IPS-18c (cell line): Measurements from ENCODE around the gene DNAH10.

Experiments used
- H3K4me3 ChIP-seq: 2 replicates; pipeline ENCODE4 v1.7.0; 2013; ENCODE audit warnings: low read depth, mild to moderate bottlenecking, low read length, moderate library complexity; ENCODE audit not compliant: insufficient read depth
- H3K9me3 ChIP-seq: one replicate; pipeline ENCODE4 v1.6.1; 2013; ENCODE audit warnings: mild to moderate bottlenecking, low read length, moderate library complexity; ENCODE audit not compliant: control insufficient read depth, insufficient read depth

Gene DNAH10, protein sequence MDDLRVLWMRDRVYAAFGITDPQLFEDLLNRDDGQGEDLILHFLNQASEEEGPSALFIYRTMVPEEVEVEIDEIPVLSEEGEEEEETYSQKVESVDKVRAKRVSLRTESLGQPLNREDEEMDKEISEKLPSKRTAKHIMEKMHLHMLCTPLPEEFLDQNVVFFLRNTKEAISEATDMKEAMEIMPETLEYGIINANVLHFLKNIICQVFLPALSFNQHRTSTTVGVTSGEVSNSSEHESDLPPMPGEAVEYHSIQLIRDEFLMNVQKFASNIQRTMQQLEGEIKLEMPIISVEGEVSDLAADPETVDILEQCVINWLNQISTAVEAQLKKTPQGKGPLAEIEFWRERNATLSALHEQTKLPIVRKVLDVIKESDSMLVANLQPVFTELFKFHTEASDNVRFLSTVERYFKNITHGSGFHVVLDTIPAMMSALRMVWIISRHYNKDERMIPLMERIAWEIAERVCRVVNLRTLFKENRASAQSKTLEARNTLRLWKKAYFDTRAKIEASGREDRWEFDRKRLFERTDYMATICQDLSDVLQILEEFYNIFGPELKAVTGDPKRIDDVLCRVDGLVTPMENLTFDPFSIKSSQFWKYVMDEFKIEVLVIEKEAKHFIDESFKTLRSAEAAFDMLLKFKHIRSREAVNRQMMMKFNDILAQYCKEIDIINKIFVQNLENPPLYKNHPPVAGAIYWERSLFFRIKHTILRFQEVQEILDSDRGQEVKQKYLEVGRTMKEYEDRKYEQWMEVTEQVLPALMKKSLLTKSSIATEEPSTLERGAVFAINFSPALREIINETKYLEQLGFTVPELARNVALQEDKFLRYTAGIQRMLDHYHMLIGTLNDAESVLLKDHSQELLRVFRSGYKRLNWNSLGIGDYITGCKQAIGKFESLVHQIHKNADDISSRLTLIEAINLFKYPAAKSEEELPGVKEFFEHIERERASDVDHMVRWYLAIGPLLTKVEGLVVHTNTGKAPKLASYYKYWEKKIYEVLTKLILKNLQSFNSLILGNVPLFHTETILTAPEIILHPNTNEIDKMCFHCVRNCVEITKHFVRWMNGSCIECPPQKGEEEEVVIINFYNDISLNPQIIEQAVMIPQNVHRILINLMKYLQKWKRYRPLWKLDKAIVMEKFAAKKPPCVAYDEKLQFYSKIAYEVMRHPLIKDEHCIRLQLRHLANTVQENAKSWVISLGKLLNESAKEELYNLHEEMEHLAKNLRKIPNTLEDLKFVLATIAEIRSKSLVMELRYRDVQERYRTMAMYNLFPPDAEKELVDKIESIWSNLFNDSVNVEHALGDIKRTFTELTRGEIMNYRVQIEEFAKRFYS (N-terminal part only)

DNA sequence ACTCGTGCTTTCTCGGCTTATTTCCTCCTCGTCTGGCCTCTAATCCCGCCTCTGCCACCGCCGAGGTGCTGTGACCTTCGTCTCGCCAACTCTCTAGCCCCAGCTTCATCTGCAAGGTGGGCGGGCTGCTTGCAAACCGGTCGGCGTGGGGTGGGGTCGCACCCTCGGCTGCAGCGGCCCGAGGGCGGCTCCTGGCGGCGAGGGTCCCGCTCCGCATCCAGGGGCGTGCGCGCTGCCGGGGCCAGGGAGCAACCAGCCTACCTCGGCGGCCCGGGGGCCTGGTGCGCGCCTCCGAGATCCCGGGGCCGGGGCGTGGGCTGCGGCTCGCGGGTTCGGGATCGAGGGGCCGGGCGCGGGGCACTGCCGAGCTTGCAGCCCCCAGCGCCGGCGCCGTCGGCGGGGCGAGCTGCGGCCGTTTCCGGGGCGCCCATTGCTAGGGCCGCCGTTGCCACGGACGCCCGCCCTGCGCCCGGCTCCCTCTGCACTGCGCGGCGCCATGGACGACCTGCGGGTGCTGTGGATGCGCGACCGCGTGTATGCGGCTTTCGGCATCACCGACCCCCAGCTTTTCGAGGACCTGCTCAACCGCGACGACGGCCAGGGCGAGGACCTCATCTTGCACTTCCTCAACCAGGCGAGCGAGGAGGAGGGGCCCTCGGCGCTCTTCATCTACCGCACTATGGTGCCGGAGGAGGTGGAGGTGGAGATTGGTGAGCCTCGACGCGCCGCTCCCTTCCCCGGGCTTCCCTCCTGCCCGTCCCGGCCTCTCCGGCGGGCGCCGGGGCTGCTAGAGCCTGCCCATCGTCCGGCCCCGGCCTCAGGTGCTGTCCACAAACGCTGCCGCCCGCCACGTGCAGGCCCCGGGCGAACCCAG, at the start of gene DNAH10:
Gene DNAH10, plus strand, starts transcription at position 461 of the 874 bp plus-strand sequence. Its CDS starts 36 bp downstream, at position 497.
- Histone ChIP-seq H3K4me3 (peak within 1 kb of the TSS; percentile 65), H3K9me3 (no peaks in the 10 kb centered on the region)

DNA sequence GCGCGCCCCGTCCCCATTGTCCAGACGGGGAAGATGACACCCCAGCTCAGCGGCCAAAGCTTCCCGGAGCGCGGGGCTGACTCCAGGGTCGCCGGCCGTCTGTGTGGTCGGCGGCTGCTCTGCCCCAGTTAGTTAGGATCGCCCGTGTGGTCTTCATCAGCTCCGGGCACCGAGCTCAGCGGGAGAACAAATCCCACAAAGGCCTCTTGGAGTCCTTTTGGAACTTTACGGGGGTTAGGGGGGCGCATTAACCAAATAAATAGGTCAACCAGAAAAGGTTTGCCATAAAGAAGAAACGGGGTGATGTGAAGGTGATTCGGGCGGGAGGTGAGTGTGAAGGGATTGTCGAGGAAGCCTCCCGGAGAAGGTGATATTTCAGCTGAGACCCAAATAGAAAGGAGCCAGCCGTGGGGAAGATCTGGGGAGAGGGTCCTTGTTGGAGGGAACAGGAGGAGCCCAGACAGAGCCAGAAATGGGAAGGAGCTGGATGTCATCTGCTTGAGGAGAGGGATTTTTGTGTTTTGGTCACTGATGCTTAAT, 49.3 kb upstream of the DNAH10 start:
- peak overlapping the region; percentile 96 for H3K4me3 ChIP-seq
- H3K9me3 ChIP-seq, result no peaks in the 10 kb centered on the region

DNA sequence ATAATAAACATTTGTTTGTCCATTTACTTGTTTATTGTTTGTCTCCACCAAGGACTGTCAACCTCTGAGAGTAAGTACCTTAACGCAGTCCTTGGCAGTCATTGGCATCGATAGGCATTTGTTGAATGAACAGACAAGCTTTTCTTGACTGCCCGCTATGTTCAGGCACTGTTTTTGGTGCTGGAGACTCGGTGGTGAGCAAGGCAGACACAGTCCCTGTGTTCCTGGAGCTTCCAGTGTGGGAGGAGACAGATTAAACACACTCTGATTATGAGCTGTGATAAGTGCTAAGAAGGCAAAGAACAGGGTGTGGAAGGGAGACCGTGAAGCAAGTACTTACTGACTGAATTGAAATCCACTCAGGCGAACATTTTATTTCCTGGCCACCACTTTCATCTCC, 48.7 kb upstream of the DNAH10 start:
- H3K9me3 ChIP-seq, result no peaks in the 10 kb centered on the region
- peak overlapping the region; percentile 96 for H3K4me3 ChIP-seq

DNA sequence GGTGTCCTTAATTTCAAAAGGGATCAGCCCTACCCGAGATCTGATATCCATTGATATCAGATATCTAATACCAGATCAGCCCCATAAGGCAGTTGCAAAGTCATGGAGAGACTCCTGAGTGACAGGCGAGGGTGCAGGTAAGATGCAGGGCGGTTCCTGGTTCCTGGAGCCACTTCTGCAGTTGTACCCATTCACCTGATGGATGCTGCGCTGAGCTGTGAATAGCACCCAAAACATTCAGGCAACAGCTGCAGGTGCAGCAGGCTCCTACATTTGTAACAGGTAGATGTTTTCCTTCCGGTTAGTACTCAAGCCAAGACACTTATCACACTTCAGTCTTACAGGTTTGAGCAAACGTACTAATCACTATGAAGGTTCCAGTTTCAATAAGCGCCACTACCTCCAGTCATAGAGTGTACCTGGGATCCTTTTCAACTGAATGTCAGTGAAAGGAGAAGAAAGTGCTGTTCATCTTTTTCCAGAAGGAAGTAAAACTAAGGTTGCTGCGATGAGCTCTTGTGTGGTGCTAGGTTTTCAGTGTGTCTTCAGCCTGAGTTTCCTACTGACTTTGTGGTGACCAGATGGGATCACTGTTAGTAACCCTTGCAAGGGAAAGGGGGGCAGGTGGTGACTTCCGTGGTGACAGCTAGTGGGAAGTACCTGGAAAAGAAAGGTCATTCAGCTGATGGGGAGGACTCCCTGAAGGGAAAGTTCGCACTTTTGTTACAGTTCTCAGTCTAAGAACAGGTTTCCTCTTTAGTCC, 48.1 kb upstream of the DNAH10 start:
- Histone ChIP-seq H3K9me3 (no peaks in the 10 kb centered on the region), H3K4me3 (no peak overlapping the region)

DNA sequence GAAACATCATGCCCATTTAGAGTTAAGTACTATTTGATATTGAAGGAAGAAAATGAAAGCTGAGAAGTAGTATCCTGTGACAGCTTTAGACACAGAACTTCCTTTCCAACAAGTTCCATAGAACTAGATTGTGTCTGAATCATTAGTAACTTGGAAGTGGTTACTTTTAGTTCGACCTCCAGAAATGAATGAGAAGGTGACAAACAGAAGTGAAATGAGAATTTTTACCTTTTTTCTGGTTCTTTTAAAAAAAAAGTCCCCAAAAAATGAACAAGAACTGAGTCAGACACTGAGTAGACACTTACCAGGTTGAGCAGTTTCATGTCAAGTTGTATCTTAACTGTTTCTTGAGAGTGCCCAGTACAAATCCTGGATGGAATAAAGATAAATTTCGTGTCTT, 46.9 kb upstream of the DNAH10 start:
- Histone ChIP-seq H3K4me3 (no peak overlapping the region), H3K9me3 (no peaks in the 10 kb centered on the region)

DNA sequence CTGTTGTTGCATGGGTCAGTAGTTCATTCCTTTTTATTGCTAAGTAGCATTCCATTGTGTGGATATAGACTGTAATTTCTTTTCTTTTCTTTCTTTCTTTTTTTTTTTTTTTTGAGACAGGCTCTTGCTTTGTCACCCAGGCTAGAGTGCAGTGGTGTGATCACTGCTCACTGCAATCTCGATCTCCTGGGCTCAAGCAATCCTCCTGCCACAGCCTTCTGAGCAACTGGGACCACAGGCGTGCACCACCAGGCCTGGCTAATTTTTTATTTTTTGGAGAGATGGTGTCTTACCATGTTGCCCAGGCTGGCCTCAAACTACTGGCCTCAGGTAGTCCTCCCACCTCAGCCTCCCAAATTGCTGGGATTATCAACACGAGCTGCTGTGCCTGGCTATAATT, 44.8 kb upstream of the DNAH10 start:
- Histone ChIP-seq H3K4me3 (no peak overlapping the region), H3K9me3 (no peaks in the 10 kb centered on the region)

DNA sequence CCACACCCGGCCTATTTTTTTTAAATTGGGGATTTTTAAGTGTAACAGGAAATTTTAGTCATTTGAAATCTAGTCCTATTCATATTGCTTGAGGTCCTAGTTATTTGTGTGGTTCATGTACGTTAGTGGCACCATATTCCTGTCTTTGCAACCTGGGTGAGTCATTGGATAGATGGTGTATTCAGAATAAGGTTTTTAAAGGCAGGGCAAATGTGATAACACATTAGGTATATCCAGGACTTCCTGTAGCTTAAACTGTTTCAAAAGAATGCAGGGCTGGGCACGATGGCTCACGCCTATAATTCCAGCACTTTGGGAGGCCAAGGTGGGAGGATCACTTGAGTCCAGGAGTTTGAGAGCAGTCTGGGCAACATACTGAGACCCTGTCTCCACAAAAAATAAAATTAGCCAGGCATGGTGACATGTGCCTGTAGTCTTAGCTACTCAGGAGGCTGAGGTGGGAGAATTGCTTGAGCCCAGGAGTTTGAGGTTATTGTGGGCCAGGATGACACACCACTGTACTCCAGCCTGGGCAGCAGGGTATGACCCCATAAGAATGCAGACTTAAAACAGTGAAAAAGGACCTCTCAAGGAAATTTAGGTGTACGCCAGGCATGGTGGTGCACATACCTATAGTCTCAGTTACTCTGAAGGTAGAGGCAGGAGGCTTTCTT, 41.8 kb upstream of the DNAH10 start:
- no peak overlapping the region for H3K4me3 ChIP-seq

DNA sequence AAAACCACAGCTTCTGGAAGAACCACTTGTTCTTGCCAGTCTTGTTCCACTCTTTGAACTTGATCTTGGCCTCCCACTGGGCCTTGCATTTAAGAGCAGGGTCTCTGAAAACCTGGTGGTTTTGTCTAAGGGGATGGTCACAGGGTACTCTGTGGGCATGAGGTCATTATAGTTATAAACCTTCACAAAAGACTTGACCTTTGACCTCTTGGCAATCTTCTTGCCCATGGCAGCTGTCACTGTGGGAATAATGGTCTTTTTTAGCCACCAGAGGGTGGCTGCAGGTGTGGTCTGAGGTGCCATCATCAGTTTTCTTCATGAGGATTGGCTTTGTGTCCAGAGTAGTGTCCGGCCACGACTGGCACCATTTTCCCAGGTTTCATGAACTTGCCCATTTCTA, 40.9 kb upstream of the DNAH10 start:
- H3K4me3 ChIP-seq, result no peak overlapping the region
- H3K9me3 ChIP-seq, result peaks cover 2% of the 10 kb centered on the region

More for the DNA sequence above, 41.8 kb upstream of the DNAH10 start:
- peaks cover 2% of the 10 kb centered on the region for H3K9me3 ChIP-seq

DNA sequence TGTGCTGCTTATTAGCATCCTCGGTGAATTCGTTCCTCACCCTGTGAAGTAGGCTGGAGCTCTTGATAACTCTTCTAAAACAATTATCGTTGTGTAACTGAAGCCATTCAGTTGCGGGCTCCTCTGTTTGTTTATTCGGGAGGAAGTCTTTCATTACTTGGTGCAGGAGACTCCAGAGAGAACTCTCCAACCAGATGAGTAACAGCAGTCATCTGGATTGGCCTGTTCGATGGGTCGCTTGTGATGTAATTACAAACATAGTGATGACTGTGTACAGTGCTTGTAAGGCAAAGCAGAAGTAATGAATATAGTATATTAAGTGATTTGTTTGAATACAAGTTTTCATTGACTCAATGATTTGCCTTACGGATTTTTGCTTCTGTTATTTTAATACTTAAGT, 39.1 kb upstream of the DNAH10 start:
- peaks cover 2% of the 10 kb centered on the region for H3K9me3 ChIP-seq
- H3K4me3 ChIP-seq, result no peak overlapping the region

DNA sequence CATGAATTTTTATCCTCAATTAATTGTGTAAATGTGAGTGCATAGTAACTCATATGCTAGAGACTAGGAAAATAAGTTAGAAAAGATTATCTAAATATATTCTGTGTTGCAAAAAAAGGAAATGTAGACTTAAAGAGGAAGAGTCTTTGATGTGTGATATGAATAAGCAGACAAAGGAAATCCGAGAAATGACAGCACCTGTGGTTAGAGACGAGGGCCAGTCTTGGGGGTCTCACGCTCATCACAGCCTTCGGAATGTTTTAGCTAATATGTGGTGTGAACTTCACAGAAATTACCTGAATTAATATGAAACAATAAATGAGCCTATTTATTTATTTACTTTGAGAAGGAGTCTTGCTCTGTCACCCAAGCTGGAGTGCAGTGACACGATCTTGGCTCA, 38.3 kb upstream of the DNAH10 start:
- H3K4me3 ChIP-seq, result no peak overlapping the region
- peaks cover 2% of the 10 kb centered on the region for H3K9me3 ChIP-seq

DNA sequence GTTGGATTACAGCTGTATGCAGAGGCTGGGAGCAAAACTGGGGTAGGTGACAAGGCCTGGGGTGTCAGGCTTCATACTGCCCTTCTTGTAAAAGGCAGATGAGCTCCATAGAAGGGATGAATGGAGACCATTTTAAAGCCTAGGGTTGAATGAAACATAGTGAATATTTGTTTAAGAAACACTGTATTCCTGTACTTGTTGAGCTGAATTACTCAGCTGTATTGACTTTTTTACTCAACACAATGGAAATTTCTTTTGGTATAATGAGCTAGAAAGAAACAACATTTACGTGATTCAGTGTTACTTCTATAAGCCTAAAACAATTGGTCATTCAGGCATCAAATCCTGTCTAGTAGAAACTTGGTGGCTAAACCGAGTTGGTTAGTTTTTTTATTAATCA, 35.9 kb upstream of the DNAH10 start:
- no peak overlapping the region for H3K4me3 ChIP-seq
- peaks cover 2% of the 10 kb centered on the region for H3K9me3 ChIP-seq

DNA sequence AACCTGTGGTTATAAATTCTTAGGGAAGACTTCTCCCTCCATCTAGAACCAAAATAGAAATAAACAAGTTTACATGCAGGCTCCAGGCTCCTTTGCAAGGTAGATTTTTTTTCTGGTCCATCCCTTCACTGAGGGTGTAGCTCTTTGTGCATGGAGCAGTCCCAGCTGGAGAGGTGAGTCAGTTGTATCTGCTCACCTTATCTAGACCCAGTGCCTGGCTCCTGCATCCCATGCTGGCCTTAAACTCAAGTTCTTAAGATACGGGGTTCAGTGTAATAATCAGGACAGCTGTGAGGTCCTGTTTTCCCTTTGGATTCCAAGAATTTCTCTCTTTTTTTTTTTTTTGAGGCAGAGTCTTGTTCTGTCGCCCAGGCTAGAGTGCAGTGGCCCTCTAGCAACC, 35.1 kb upstream of the DNAH10 start:
- Histone ChIP-seq H3K9me3 (peaks cover 2% of the 10 kb centered on the region), H3K4me3 (no peak overlapping the region)

DNA sequence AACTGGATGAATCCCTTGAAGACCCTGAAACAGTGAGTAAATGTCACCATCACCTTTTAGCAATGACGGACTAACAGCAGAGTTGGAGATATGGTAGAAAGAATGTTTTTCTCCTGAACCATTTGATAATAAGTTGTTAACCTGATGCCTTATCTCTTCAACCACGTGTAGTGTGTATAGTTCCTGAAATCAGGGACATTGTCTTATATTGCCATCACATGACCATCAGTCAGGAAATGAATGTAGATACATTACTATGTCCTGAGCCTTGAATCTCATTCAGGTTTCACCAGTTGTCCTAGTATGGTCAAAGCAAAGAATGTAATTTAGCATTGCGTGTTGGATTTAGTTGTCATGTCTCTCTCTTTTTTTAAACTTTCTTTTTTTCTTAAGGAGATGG, 34.2 kb upstream of the DNAH10 start:
- no peak overlapping the region for H3K4me3 ChIP-seq
- H3K9me3 ChIP-seq, result peaks cover 2% of the 10 kb centered on the region

DNA sequence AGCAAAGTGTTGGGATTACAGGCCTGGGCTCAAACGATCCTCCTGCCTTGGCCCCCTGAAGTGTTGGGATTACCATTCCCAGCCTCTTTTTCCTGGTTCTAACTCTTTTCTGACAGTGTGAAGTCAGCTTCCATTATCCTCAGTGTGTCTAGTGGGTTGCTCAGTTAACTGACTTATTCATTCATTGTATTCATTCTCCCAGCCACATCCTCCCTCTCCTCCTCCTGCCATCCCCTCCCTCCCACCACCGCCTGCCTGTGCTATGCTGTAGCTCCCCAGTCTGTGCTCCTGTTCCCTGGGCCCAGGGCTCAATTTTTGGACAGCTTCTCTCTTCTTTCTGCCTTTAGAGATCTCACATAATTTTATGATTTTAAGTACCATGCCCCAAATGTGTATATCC, 30.5 kb upstream of the DNAH10 start:
- H3K9me3 ChIP-seq, result no peaks in the 10 kb centered on the region
- no peak overlapping the region for H3K4me3 ChIP-seq

DNA sequence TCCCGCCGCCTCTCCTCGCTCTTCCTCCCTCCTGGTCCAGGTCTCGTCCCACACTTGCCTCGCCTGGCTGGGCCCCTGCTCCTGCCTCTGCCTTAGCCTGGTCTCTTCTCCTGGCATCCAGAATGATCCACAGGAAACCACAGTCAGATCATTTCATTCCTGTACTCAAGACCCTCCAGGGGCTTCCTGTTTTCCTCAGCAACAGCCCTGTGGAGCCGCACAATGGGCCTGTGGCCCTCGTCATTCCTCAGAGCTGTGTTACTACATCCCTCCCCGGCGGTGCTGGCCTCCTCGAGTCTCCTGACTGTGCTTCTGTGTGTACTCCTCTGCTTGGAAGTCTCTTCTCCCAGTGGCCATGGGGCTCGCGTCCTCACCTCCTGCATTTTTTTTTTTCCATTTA, 29.9 kb upstream of the DNAH10 start:
- Histone ChIP-seq H3K4me3 (no peak overlapping the region), H3K9me3 (no peaks in the 10 kb centered on the region)
